Measurements from ENCODE around the gene CACNA1A.
"Not testable (repeated sequence)": the region's sequence is repeated elsewhere in the genome, so short reads cannot be mapped to it uniquely, and the experiment has no call there.

Gene CACNA1A

GRCh38 chr19:13363245-13363644 lies 143.0 kb downstream of the CACNA1A start:
- no peak for DNase-seq (ENCODE audit: low spot score)
- TF ChIP-seq CTCF (IDR thresholded peaks at IDR 0.05; ENCODE audit: extremely low read depth, missing control alignments) = no peak

DNA sequence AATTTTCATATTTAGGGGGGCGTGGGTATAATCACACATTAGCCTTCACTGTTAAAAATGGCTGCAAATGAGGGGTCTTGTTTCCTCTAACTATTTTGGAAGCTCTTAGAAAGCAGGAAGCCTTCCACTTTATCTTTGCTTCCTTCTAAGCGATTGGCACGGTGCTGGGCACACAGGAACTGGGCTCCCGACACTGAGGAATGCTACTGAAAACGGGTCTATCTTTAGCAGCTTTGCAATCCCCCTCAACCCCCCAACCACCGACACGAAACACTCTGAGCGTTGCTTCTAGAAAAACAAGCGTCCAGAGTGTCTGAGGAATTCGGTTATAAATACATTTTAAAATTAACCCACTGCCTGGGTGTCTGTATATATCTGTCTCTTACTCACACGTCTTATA lies 143.6 kb downstream of the CACNA1A start:
- no peak for TF ChIP-seq CTCF (IDR thresholded peaks at IDR 0.05; ENCODE audit: extremely low read depth, missing control alignments)
- DNase-seq (ENCODE audit: low spot score) = no peak

GRCh38 chr19:13361726-13362125 lies 144.6 kb downstream of the CACNA1A start:
- DNase-seq (ENCODE audit: low spot score) = not testable (repeated sequence)

- no peak for TF ChIP-seq CTCF (IDR thresholded peaks at IDR 0.05; ENCODE audit: extremely low read depth, missing control alignments)
- no peak for DNase-seq (ENCODE audit: low spot score)
Observed at GRCh38 chr19:13356686-13357280, 149.5 kb downstream of the CACNA1A start.

- DNase-seq (ENCODE audit: low spot score) = no peak
- no peak for TF ChIP-seq CTCF (IDR thresholded peaks at IDR 0.05; ENCODE audit: extremely low read depth, missing control alignments)
Observed at GRCh38 chr19:13356185-13356584, 150.1 kb downstream of the CACNA1A start.

DNA sequence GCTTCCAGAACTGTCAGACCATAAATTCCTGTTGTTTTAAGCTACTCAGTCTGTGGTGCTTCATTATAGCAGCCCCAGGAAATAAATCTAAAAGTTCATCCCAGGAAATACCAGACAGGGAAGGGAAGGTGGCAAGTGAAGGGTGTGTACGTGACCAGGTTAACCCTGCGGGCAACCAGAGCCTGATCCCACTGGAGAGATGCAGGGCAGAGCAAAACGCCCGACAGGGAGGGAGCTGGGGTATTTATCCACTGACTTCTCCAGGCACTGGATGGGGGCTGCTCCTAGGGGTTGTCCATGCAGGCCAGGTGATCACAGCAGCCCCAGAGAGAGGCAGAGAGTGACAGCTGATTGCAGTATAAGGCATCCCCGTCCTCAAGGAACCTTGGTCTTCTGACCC lies 150.9 kb downstream of the CACNA1A start:
- TF ChIP-seq CTCF (IDR thresholded peaks at IDR 0.05; ENCODE audit: extremely low read depth, missing control alignments) = no peak
- no peak for DNase-seq (ENCODE audit: low spot score)

DNA sequence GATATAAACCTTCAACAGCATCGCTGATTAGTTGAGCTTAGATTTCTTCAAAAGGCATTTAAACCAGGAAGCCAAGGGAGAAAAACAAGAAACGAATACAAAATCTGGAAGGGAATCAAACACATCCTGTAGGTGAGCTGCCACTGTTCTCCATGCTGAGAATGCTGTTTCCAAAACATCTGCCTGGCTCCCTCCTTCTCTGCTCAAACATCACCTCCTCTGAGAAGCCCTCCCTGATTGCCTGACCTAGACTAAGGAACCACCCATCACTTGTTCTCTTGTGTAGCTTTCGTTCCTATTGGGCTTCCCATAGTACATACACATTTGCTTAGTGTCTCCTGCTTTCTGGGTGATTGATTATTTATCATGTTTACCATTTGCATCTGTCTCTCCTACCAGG lies 152.7 kb downstream of the CACNA1A start:
- DNase-seq (ENCODE audit: low spot score) = no peak
- TF ChIP-seq CTCF (IDR thresholded peaks at IDR 0.05; ENCODE audit: extremely low read depth, missing control alignments) = no peak

GRCh38 chr19:13350759-13351158 lies 155.5 kb downstream of the CACNA1A start:
- TF ChIP-seq CTCF (IDR thresholded peaks at IDR 0.05; ENCODE audit: extremely low read depth, missing control alignments) = no peak
- no peak for DNase-seq (ENCODE audit: low spot score)

Data from GM20000 (cell line).